Measurements from ENCODE around the gene RAB31.

DNA sequence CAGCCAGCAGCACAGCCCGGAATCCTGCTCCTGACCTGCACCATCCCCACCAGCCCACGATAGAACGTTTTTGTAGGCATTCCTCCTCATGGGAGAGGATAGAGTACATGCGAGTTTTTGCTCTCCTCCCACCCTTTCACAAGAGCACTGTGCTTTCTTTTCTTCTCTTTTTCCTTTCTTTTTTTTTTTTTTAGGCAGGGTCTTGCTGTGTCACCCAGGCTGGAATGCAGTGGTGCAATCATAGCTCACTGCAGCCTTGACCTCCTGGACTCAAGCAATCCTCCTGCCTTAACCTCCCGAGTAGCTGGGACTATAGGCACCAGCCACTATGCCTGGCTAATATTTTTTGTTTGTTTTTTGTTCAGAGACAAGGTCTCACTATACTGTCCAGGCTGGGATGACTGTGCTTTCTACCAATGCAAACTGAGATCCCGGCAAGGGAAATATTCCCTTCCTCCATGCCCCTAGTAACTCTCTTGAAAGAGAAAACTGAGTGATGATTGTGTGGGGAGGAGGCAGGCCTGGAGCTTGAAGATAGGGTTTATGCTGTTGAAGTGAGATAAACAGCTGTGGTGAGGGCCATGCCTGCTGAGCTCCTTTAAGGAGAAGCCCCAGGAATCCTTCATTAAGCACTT is 95.1 kb downstream of the RAB31 start:
- TF ChIP-seq POLR2A (IDR thresholded peaks at IDR 0.05) (no peak), CTCF (IDR thresholded peaks at IDR 0.05) (no peak)
